ENCODE measurements around the gene OR7G2.
"Not testable (repeated sequence)": the region's sequence is repeated elsewhere in the genome, so short reads cannot be mapped to it uniquely, and the experiment has no call there.

Gene OR7G2

GRCh38 chr19:9075064-9075949 is 32.0 kb downstream of the OR7G2 start:
- H3K4me3 ChIP-seq (ENCODE audit: low read depth, low read length) = no peak overlapping the region

- no peak overlapping the region for H3K4me3 ChIP-seq (ENCODE audit: low read depth, low read length)
Measured at GRCh38 chr19:9073806-9074205, 33.5 kb downstream of the OR7G2 start.

GRCh38 chr19:9071720-9072119 is 35.6 kb downstream of the OR7G2 start:
- H3K4me3 ChIP-seq (ENCODE audit: low read depth, low read length) = not testable (repeated sequence)

- H3K4me3 ChIP-seq (ENCODE audit: low read depth, low read length) = no peak overlapping the region
Measured at GRCh38 chr19:9070066-9070465, 37.2 kb downstream of the OR7G2 start.

GRCh38 chr19:9065457-9066014 is 41.7 kb downstream of the OR7G2 start:
- no peak overlapping the region for H3K4me3 ChIP-seq (ENCODE audit: low read depth, low read length)

GRCh38 chr19:9061879-9062278 is 45.4 kb downstream of the OR7G2 start:
- no peak overlapping the region for H3K4me3 ChIP-seq (ENCODE audit: low read depth, low read length)

- H3K4me3 ChIP-seq (ENCODE audit: low read depth, low read length) = no peak overlapping the region
Measured at GRCh38 chr19:9060564-9061340, 46.5 kb downstream of the OR7G2 start.

GRCh38 chr19:9058905-9059667 is 48.2 kb downstream of the OR7G2 start:
- no peak overlapping the region for H3K4me3 ChIP-seq (ENCODE audit: low read depth, low read length)

GRCh38 chr19:9057505-9058258 is 49.6 kb downstream of the OR7G2 start:
- no peak overlapping the region for H3K4me3 ChIP-seq (ENCODE audit: low read depth, low read length)

- H3K4me3 ChIP-seq (ENCODE audit: low read depth, low read length) = not testable (repeated sequence)
Measured at GRCh38 chr19:9056131-9056530, 51.1 kb downstream of the OR7G2 start.

- no peak overlapping the region for H3K4me3 ChIP-seq (ENCODE audit: low read depth, low read length)
Measured at GRCh38 chr19:9054765-9055164, 52.5 kb downstream of the OR7G2 start.

- no peak overlapping the region for H3K4me3 ChIP-seq (ENCODE audit: low read depth, low read length)
Measured at GRCh38 chr19:9054207-9054606, 53.1 kb downstream of the OR7G2 start.

- H3K4me3 ChIP-seq (ENCODE audit: low read depth, low read length) = not testable (repeated sequence)
Measured at GRCh38 chr19:9053674-9054073, 53.6 kb downstream of the OR7G2 start.

GRCh38 chr19:9052894-9053293 is 54.4 kb downstream of the OR7G2 start:
- H3K4me3 ChIP-seq (ENCODE audit: low read depth, low read length) = no peak overlapping the region

Measured in iPS-11a (cell line).